ENCODE measurements around the gene METRNL.

GRCh38 chr17:83124871-83125514 lies 45.6 kb downstream of the METRNL start:
- no peak for TF ChIP-seq MAX (IDR thresholded peaks at IDR 0.05)
- TF ChIP-seq CTCF (IDR thresholded peaks at IDR 0.05 in 2 of 3, conservative IDR thresholded peaks at IDR 0.05 in 1 of 3; ENCODE audit: borderline replicate concordance in 1 of 3, insufficient read depth in 1 of 3, low read depth in 2 of 3, low read length in 2 of 3) = no peak
- TF ChIP-seq POLR2A (IDR thresholded peaks at IDR 0.05; ENCODE audit: borderline replicate concordance, extremely low read depth, insufficient read depth, insufficient read length) = no peak
- TF ChIP-seq CBX3 (IDR thresholded peaks at IDR 0.05; ENCODE audit: low read depth) = no peak
- TF ChIP-seq EZH2 (IDR thresholded peaks at IDR 0.05) = no peak
- no peak for TF ChIP-seq SP1 (IDR thresholded peaks at IDR 0.05; ENCODE audit: low read depth)
- no peak for TF ChIP-seq RAD21 (IDR thresholded peaks at IDR 0.05; ENCODE audit: low read depth)
- TF ChIP-seq EZH2phosphoT487 (IDR thresholded peaks at IDR 0.05; ENCODE audit: borderline replicate concordance) = no peak
